Neural progenitor cell (in vitro differentiated cells): ENCODE measurements around the gene KRAS. TPM values are rescaled to one million over a fixed set of nuclear protein-coding genes. Genes with fewer than 3 reads are reported as not detected.

Experiments used
- DNase-seq: peaks from one replicate; pipeline ENCODE4 v3.0.0-alpha.2; 2016; ENCODE audit warnings: low spot score
- H2AFZ ChIP-seq: fragments of 200-600 bp; sonication (generic); replicated peaks from 2 replicates; pipeline ENCODE4 v1.6.1; 2016; ENCODE audit warnings: antibody characterized with exemption
- H3F3A ChIP-seq: fragments of 200-600 bp; sonication (generic); 2 replicates; pipeline ENCODE4 v1.6.1; 2016; ENCODE audit warnings: antibody characterized with exemption, low read depth
- H3K27ac ChIP-seq: fragments of 200-600 bp; sonication (generic); 2 replicates; pipeline ENCODE4 v1.5.1; 2016; ENCODE audit warnings: mild to moderate bottlenecking
- H3K27me3 ChIP-seq: fragments of 200-600 bp; sonication (generic); 2 replicates; pipeline ENCODE4 v1.6.1; 2016; ENCODE audit warnings: mild to moderate bottlenecking, moderate library complexity
- H3K36me3 ChIP-seq: fragments of 200-600 bp; sonication (generic); 2 replicates; pipeline ENCODE4 v1.5.1; 2016
- H3K4me1 ChIP-seq: fragments of 200-600 bp; sonication (generic); 2 replicates; pipeline ENCODE4 v1.6.1; 2016; ENCODE audit warnings: mixed run types
- H3K4me2 ChIP-seq: fragments of 200-600 bp; sonication (generic); 2 replicates; pipeline ENCODE4 v1.6.1; 2016
- H3K4me3 ChIP-seq: fragments of 200-600 bp; sonication (generic); 2 replicates; pipeline ENCODE4 v1.5.1; 2016
- H3K79me2 ChIP-seq: fragments of 200-600 bp; sonication (generic); 2 replicates; pipeline ENCODE4 v1.6.1; 2016; ENCODE audit warnings: low read depth
- H3K9ac ChIP-seq: fragments of 200-600 bp; sonication (generic); 2 replicates; pipeline ENCODE4 v1.6.1; 2016
- H3K9me3 ChIP-seq: fragments of 200-600 bp; sonication (generic); 2 replicates; pipeline ENCODE4 v1.5.1; 2016; ENCODE audit warnings: low read depth
- H4K20me1 ChIP-seq: fragments of 200-600 bp; sonication (generic); 2 replicates; pipeline ENCODE4 v1.6.1; 2016; ENCODE audit warnings: low read depth
- H3K27ac Mint-ChIP-seq: 3 replicates; pipeline ENCODE4 v1.8.0; 2021; ENCODE audit warnings: mixed read lengths
- H3K27me3 Mint-ChIP-seq: 2 replicates; pipeline ENCODE4 v1.8.0; 2022; ENCODE audit warnings: low read depth, mild to moderate bottlenecking, inconsistent platforms, moderate library complexity, mixed read lengths; ENCODE audit not compliant: insufficient read depth
- H3K36me3 Mint-ChIP-seq: 3 replicates; pipeline ENCODE4 v1.8.0; 2021; ENCODE audit warnings: mixed read lengths
- H3K4me1 Mint-ChIP-seq: 3 replicates; pipeline ENCODE4 v1.8.0; 2021; ENCODE audit warnings: mixed read lengths
- H3K4me3 Mint-ChIP-seq: 3 replicates; pipeline ENCODE4 v1.8.0; 2021; ENCODE audit warnings: mild to moderate bottlenecking, moderate library complexity, mixed read lengths
- H3K9me3 Mint-ChIP-seq: 3 replicates; pipeline ENCODE4 v1.8.0; 2020; ENCODE audit warnings: mixed read lengths
- EZH2 ChIP-seq: fragments of 200-600 bp; sonication (generic); IDR thresholded peaks from 2 replicates; pipeline ENCODE4 v1.6.1; 2017; ENCODE audit warnings: antibody characterized with exemption, mild to moderate bottlenecking, moderate library complexity
- EZH2phosphoT487 ChIP-seq: fragments of 200-600 bp; sonication (generic); IDR thresholded peaks from 2 replicates; pipeline ENCODE4 v1.6.1; 2017; ENCODE audit warnings: antibody characterized with exemption
- total RNA-seq: library from RNA; depleted of rRNA; stranded (reverse); fragments of >200 nt; gene quantifications from 2 replicates; pipeline ENCODE4 v1.2.3, GENCODE V29; 2015; ENCODE audit warnings: low replicate concordance
- TF ChIP-seq, protein P1 (sequence below): fragments of 200-600 bp; sonication (generic); IDR thresholded peaks from 2 replicates; pipeline ENCODE4 v1.5.1; 2017; ENCODE audit warnings: antibody characterized with exemption, mild to moderate bottlenecking

Gene KRAS
- total RNA-seq, 1 donor from 2014 or later = 49.9 TPM

DNA sequence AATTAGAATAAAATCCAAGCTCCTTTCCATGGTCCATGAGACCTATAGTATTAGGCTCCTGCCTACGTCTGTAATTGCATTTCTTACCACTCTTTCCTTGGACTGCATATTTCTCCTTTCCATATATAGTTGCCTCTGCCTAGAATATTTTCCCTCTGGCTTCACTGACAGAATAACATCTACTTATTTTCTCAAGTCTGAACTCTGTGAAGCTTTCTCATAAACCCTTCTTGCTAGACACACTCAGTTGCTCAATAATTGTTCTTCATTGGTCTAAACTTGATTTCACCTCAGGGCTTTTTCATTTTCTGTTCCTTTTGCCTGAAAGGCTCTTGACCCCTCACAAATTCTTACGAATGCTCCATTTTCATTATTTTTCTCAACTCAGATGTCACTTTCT lies 36.9 kb upstream of the KRAS start:
- Mint-ChIP-seq H3K9me3 (peaks cover 4% of the 10 kb centered on the region), H3K4me1 (no peaks in the 10 kb centered on the region), H3K4me3 (no peak overlapping the region), H3K27ac (no peak overlapping the region), H3K36me3 (no peaks in the 10 kb centered on the region), H3K27me3 (no peaks in the 10 kb centered on the region)
- Histone ChIP-seq H3F3A (no peaks in the 10 kb centered on the region), H3K9ac (no peak overlapping the region), H3K4me3 (no peak overlapping the region), H3K4me2 (no peak overlapping the region), H2AFZ (no peak overlapping the region), H3K79me2 (no peaks in the 10 kb centered on the region), H3K36me3 (no peaks in the 10 kb centered on the region), H3K27ac (no peak overlapping the region), H4K20me1 (no peaks in the 10 kb centered on the region), H3K4me1 (no peaks in the 10 kb centered on the region), H3K27me3 (no peaks in the 10 kb centered on the region), H3K9me3 (no peaks in the 10 kb centered on the region)
- no peak for TF ChIP-seq EZH2
- DNase-seq = no peak

DNA sequence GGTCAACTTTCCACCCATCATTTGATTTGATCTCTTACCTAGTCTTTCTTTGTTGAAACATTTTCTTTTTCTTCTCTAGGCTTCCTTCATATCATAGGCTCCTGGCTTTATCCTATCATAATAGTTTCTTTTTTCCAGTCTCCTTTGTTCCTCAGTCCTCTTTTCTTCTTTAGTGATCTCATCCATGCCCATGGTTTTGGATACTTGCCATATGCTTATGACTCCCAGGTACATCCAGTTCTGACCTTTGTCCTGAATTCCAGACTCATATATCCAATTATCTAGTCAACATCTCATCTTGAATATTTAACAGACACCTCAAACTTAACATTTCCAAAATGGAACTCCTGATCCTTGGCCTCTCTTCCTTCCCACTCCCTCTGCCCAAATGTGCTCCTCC lies 36.1 kb upstream of the KRAS start:
- Histone ChIP-seq H3K4me1 (no peaks in the 10 kb centered on the region), H3K79me2 (no peaks in the 10 kb centered on the region), H3K9ac (no peak overlapping the region), H3K27ac (no peak overlapping the region), H3K9me3 (no peaks in the 10 kb centered on the region), H2AFZ (no peak overlapping the region), H3K36me3 (no peaks in the 10 kb centered on the region), H3K27me3 (no peaks in the 10 kb centered on the region), H4K20me1 (no peaks in the 10 kb centered on the region), H3K4me2 (no peak overlapping the region), H3F3A (no peaks in the 10 kb centered on the region), H3K4me3 (no peak overlapping the region)
- H3K4me1 Mint-ChIP-seq = no peaks in the 10 kb centered on the region
- DNase-seq = no peak
- peaks cover 4% of the 10 kb centered on the region for H3K9me3 Mint-ChIP-seq
- H3K27ac Mint-ChIP-seq = no peak overlapping the region
- H3K36me3 Mint-ChIP-seq = no peaks in the 10 kb centered on the region
- H3K4me3 Mint-ChIP-seq = no peak overlapping the region
- no peak for TF ChIP-seq EZH2
- TF ChIP-seq, protein P1, sequence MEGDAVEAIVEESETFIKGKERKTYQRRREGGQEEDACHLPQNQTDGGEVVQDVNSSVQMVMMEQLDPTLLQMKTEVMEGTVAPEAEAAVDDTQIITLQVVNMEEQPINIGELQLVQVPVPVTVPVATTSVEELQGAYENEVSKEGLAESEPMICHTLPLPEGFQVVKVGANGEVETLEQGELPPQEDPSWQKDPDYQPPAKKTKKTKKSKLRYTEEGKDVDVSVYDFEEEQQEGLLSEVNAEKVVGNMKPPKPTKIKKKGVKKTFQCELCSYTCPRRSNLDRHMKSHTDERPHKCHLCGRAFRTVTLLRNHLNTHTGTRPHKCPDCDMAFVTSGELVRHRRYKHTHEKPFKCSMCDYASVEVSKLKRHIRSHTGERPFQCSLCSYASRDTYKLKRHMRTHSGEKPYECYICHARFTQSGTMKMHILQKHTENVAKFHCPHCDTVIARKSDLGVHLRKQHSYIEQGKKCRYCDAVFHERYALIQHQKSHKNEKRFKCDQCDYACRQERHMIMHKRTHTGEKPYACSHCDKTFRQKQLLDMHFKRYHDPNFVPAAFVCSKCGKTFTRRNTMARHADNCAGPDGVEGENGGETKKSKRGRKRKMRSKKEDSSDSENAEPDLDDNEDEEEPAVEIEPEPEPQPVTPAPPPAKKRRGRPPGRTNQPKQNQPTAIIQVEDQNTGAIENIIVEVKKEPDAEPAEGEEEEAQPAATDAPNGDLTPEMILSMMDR = no peak
- no peak for TF ChIP-seq EZH2phosphoT487
- H3K27me3 Mint-ChIP-seq = no peaks in the 10 kb centered on the region

DNA sequence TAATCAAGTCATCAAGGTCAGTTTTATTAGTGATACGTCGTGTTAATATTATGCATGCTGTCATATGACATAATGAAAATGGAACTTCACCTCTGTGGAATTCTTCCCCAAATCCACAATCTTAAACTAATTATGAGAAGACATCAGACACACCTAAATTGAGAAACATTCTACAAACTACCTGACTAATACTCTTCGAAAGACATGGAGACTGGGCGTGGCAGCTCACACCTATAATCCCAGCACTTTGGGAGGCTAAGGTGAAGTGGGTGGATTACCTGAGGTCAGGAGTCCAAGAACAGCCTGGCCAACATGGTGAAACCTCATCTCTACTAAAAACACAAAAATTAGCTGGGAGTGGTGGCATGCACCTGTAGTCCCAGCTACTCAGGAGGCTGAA lies 33.3 kb upstream of the KRAS start:
- Mint-ChIP-seq H3K27ac (no peak overlapping the region), H3K4me1 (no peaks in the 10 kb centered on the region), H3K27me3 (no peaks in the 10 kb centered on the region), H3K36me3 (no peaks in the 10 kb centered on the region), H3K9me3 (peaks cover 2% of the 10 kb centered on the region), H3K4me3 (no peak overlapping the region)
- H3K4me2 ChIP-seq = no peak overlapping the region
- no peak overlapping the region for H2AFZ ChIP-seq
- no peaks in the 10 kb centered on the region for H3F3A ChIP-seq
- H3K9ac ChIP-seq = no peak overlapping the region
- H3K4me3 ChIP-seq = no peak overlapping the region
- no peaks in the 10 kb centered on the region for H3K4me1 ChIP-seq
- H4K20me1 ChIP-seq = no peaks in the 10 kb centered on the region
- no peak for DNase-seq
- H3K36me3 ChIP-seq = no peaks in the 10 kb centered on the region
- no peak overlapping the region for H3K27ac ChIP-seq
- TF ChIP-seq, protein P1 = no peak
- TF ChIP-seq EZH2phosphoT487 (no peak), EZH2 (no peak)
- H3K79me2 ChIP-seq = no peaks in the 10 kb centered on the region
- H3K9me3 ChIP-seq = no peaks in the 10 kb centered on the region
- H3K27me3 ChIP-seq = no peaks in the 10 kb centered on the region

DNA sequence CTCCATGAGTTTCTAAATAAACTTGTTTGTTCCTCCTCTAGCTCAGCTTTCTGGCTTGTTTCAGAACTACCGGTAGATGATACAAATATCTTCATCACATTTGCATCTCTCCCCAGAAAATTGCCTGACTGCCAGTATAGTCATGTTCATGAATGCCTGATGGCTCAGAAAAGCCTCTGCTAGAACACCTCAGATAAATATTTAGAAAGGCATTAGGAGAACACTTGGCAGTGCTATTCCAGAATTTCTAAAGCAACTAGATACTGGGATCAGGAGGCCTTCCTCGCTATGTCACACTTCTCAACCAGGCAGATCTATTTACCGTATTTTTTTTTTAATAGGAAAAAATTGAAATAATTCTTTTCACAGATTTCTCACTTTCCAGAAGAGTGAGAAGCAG lies 32.3 kb upstream of the KRAS start:
- Histone ChIP-seq H4K20me1 (no peaks in the 10 kb centered on the region), H3K9me3 (no peaks in the 10 kb centered on the region), H3K9ac (no peak overlapping the region), H3K4me3 (no peak overlapping the region), H3K4me2 (no peak overlapping the region), H2AFZ (no peak overlapping the region), H3K4me1 (no peaks in the 10 kb centered on the region), H3K79me2 (no peaks in the 10 kb centered on the region), H3K27me3 (no peaks in the 10 kb centered on the region), H3K36me3 (no peaks in the 10 kb centered on the region), H3F3A (no peaks in the 10 kb centered on the region), H3K27ac (no peak overlapping the region)
- TF ChIP-seq EZH2 (no peak), EZH2phosphoT487 (no peak)
- no peaks in the 10 kb centered on the region for H3K9me3 Mint-ChIP-seq
- H3K4me1 Mint-ChIP-seq = no peaks in the 10 kb centered on the region
- no peaks in the 10 kb centered on the region for H3K36me3 Mint-ChIP-seq
- no peaks in the 10 kb centered on the region for H3K27me3 Mint-ChIP-seq
- H3K27ac Mint-ChIP-seq = no peak overlapping the region
- H3K4me3 Mint-ChIP-seq = no peak overlapping the region
- DNase-seq = no peak
